HEK293 (cell line): ENCODE results near the gene FMNL3.

Source experiments
- CTCF ChIP-seq: fragments of 450-650 bp; formaldehyde crosslinking; IDR thresholded peaks from 2 replicates; pipeline ENCODE4 v1.5.1; 2016; ENCODE audit warnings: missing biosample characterization, missing genetic modification characterization
- ZNF37A ChIP-seq: fragments of 450-650 bp; IDR thresholded peaks from 2 replicates; pipeline ENCODE4 v1.5.1; 2018; ENCODE audit warnings: missing biosample characterization, missing genetic modification characterization
- ZNF426 ChIP-seq: fragments of 450-650 bp; formaldehyde crosslinking; IDR thresholded peaks from 2 replicates; pipeline ENCODE4 v1.5.1; 2017; ENCODE audit warnings: missing biosample characterization, missing genetic modification characterization, mild to moderate bottlenecking, inconsistent platforms, moderate library complexity
- ZNF530 ChIP-seq: fragments of 450-650 bp; formaldehyde crosslinking; IDR thresholded peaks from 2 replicates; pipeline ENCODE4 v1.5.1; 2016; ENCODE audit warnings: low read depth, missing biosample characterization, missing genetic modification characterization
- ZNF585B ChIP-seq: fragments of 450-650 bp; formaldehyde crosslinking; IDR thresholded peaks from 2 replicates; pipeline ENCODE4 v1.5.1; 2016; ENCODE audit warnings: missing biosample characterization, missing genetic modification characterization
- ZNF785 ChIP-seq: fragments of 450-650 bp; formaldehyde crosslinking; IDR thresholded peaks from 2 replicates; pipeline ENCODE4 v1.5.1; 2016; ENCODE audit warnings: missing biosample characterization, missing genetic modification characterization
- ZSCAN18 ChIP-seq: fragments of 450-650 bp; formaldehyde crosslinking; IDR thresholded peaks from 2 replicates; pipeline ENCODE4 v1.5.1; 2016; ENCODE audit warnings: missing biosample characterization, missing genetic modification characterization

GRCh38 chr12:49615725-49616124 is 91.5 kb downstream of the FMNL3 start:
- no peak for TF ChIP-seq ZNF37A
- TF ChIP-seq ZNF585B (tag by site-specific recombination) = no peak
- no peak for TF ChIP-seq ZNF530 (tag by site-specific recombination)
- TF ChIP-seq ZSCAN18 (tag by site-specific recombination) = no peak
- no peak for TF ChIP-seq CTCF
- TF ChIP-seq ZNF785 (tag by site-specific recombination) = no peak
- no peak for TF ChIP-seq ZNF426 (tag by site-specific recombination)
